Tibial artery (tissue), 4 donors: ENCODE data around the gene RBM48.

Experiments used
- DNase-seq, 2 donors: peaks; one replicate each; pipeline ENCODE4 v3.0.0-alpha.2; 2019
- H3K27ac ChIP-seq, 2 donors: fragments of 200-600 bp; sonication (generic) in 1 of 2; 1 replicate in 1 of 2; 2 replicates in 1 of 2; pipeline ENCODE4 v1.5.1; 2018 to 2019; ENCODE audit warnings: mild to moderate bottlenecking in 1 of 2
- H3K27me3 ChIP-seq, 2 donors: fragments of 200-600 bp; sonication (generic) in 1 of 2; one replicate each; pipeline versions ENCODE4 v1.5.1 to v1.6.0; 2016 to 2019
- H3K36me3 ChIP-seq, 3 donors: fragments of 200-600 bp; sonication (generic) in 2 of 3; one replicate each; pipeline ENCODE4 v1.5.1; 2016 to 2019; ENCODE audit warnings: mild to moderate bottlenecking in 2 of 3
- H3K4me1 ChIP-seq, 4 donors: fragments of 200-600 bp; sonication (generic) in 2 of 4; 1 replicate in 3 of 4; 2 replicates in 1 of 4; pipeline ENCODE4 v1.5.1; 2016 to 2019
- H3K4me3 ChIP-seq, 2 donors: fragments of 200-600 bp; sonication (generic) in 1 of 2; 1 replicate in 1 of 2; 2 replicates in 1 of 2; pipeline ENCODE4 v1.5.1; 2018 to 2019; ENCODE audit warnings: mild to moderate bottlenecking in 2 of 2
- H3K9me3 ChIP-seq, 3 donors: fragments of 200-600 bp; sonication (generic) in 1 of 3; one replicate each; pipeline ENCODE4 v1.5.1; 2016 to 2019
- intact Hi-C: fragments of 100-400 bp; cut with DNase I; formaldehyde crosslinking; loops from one replicate; pipeline ENCODE4 v1.15.0; 2023; ENCODE audit warnings: low total_unique reads
- TF ChIP-seq, protein P1 (sequence below), 2 experiments: fragments of 200-600 bp in 1 of 2; fragments of 450-650 bp in 1 of 2; IDR thresholded peaks; one replicate each; pipeline ENCODE4 v1.5.1; 2017 to 2019; ENCODE audit warnings: antibody characterized with exemption in 2 of 2, mild to moderate bottlenecking in 1 of 2, moderate library complexity in 1 of 2

Gene RBM48

DNA sequence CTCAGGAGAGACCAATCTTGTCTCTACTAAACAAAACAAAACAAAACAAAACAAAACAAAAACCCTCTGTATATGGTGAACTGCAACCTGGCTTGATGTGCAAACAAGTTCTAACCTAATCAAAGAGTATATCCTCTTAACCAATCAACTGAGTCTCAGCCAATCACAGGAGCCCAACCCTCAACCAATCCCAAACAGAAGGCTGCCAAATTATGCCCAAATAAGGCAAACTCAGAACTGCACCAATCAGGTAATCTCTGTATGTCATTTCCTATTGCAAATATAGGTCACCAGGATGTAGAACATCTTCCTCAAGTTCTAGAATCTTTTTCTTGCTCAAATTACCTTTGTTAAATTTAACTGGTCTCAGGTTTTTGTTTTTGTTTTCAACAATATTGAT is 56.4 kb downstream of the RBM48 start:
- TF ChIP-seq, protein P1, sequence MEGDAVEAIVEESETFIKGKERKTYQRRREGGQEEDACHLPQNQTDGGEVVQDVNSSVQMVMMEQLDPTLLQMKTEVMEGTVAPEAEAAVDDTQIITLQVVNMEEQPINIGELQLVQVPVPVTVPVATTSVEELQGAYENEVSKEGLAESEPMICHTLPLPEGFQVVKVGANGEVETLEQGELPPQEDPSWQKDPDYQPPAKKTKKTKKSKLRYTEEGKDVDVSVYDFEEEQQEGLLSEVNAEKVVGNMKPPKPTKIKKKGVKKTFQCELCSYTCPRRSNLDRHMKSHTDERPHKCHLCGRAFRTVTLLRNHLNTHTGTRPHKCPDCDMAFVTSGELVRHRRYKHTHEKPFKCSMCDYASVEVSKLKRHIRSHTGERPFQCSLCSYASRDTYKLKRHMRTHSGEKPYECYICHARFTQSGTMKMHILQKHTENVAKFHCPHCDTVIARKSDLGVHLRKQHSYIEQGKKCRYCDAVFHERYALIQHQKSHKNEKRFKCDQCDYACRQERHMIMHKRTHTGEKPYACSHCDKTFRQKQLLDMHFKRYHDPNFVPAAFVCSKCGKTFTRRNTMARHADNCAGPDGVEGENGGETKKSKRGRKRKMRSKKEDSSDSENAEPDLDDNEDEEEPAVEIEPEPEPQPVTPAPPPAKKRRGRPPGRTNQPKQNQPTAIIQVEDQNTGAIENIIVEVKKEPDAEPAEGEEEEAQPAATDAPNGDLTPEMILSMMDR (IDR thresholded peaks at IDR 0.05) = no peak
- intact Hi-C loops = no loop called here
- no peak for DNase-seq
- Histone ChIP-seq H3K9me3 (no peaks in the 10 kb centered on the region), H3K27me3 (no peaks in the 10 kb centered on the region), H3K36me3 (peaks cover 5 to 12% (median 5%) of the 10 kb centered on the region in 3 donors), H3K4me3 (no peak overlapping the region), H3K27ac (no peak overlapping the region), H3K4me1 (peaks cover 0 to 50% (median 30%) of the 10 kb centered on the region in 4 donors)

DNA sequence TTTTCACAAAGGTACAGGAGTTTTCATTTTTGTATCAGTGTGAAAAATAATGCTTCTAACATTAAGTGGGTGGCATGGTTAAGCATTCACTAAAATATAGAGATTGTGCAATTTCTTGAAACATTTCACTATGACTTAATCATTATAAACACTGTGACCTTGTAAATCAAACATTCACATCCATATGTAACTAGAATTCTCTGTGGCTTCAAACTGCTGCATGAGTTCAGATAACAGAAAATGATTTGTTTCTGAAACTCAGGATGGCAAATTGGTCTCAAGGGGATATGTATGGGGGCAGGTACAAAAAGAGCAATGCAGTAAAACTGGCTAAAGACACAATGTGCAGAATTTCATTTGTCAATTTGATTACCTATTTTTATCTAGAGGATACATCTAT is 57.8 kb downstream of the RBM48 start:
- no peak for DNase-seq
- TF ChIP-seq, protein P1 (IDR thresholded peaks at IDR 0.05) = no peak
- peaks cover 0 to 53% (median 30%) of the 10 kb centered on the region in 4 donors for H3K4me1 ChIP-seq
- intact Hi-C loops = no loop called here
- H3K4me3 ChIP-seq = no peak overlapping the region
- no peaks in the 10 kb centered on the region for H3K36me3 ChIP-seq
- no peaks in the 10 kb centered on the region for H3K9me3 ChIP-seq
- no peaks in the 10 kb centered on the region for H3K27me3 ChIP-seq
- H3K27ac ChIP-seq = peak overlapping the region in 1 of 2 donors; percentile 32

DNA sequence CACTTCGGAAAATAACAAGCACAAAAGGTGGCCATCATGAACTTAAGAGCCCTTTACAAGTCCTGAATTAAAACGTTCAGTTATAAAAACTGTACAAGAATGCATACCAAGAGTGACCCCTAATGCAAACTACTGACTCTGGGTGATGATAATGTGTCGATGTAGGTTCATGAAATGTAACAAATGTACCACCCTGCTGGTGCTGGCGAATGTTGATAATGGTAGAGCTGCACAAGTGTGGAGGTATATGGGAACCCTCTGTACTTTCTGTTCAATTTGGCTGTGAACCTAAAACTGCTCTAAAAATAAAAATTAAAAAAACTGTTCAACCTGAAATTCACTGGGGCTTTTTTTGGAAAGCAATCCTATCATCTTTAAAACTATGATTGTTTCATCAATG is 58.2 kb downstream of the RBM48 start:
- Histone ChIP-seq H3K27ac (peak overlapping the region in 1 of 2 donors; percentile 32), H3K27me3 (no peaks in the 10 kb centered on the region), H3K9me3 (no peaks in the 10 kb centered on the region), H3K36me3 (no peaks in the 10 kb centered on the region), H3K4me1 (peaks cover 0 to 53% (median 30%) of the 10 kb centered on the region in 4 donors), H3K4me3 (no peak overlapping the region)
- TF ChIP-seq, protein P1 (IDR thresholded peaks at IDR 0.05) = no peak
- no peak for DNase-seq
- intact Hi-C loops = no loop called here
